Transverse colon (tissue), 3 donors: ENCODE data around the gene TBX10.
"Not testable (repeated sequence)": the region's sequence is repeated elsewhere in the genome, so short reads cannot be mapped to it uniquely, and the experiment has no call there.

Experiments
- CTCF ChIP-seq, 5 experiments: fragments of 200-600 bp in 3 of 5; fragments of 450-650 bp in 2 of 5; sonication (generic) in 3 of 5; IDR thresholded peaks; 1 replicate in 2 of 5; 2 replicates in 3 of 5; pipeline ENCODE4 v1.5.1; 2016 to 2017; ENCODE audit warnings: antibody characterized with exemption in 5 of 5, inconsistent platforms in 3 of 5, mild to moderate bottlenecking in 2 of 5, moderate library complexity in 1 of 5
- EP300 ChIP-seq: sonication (generic); formaldehyde crosslinking; IDR thresholded peaks from one replicate; pipeline ENCODE4 v1.6.1; 2017; ENCODE audit warnings: antibody characterized with exemption, low read depth

- TF ChIP-seq CTCF (IDR thresholded peaks at IDR 0.05); EP300: not testable (repeated sequence)
Measured at GRCh38 chr11:67626131-67626833, 13.3 kb downstream of the TBX10 start.
